Measurements from ENCODE around the gene GCLC. TPM values are rescaled to one million over a fixed set of nuclear protein-coding genes. Genes with fewer than 3 reads are reported as not detected.

Gene GCLC
- total RNA-seq, 1 donor from 2014 or later, result 28.7 TPM

DNA sequence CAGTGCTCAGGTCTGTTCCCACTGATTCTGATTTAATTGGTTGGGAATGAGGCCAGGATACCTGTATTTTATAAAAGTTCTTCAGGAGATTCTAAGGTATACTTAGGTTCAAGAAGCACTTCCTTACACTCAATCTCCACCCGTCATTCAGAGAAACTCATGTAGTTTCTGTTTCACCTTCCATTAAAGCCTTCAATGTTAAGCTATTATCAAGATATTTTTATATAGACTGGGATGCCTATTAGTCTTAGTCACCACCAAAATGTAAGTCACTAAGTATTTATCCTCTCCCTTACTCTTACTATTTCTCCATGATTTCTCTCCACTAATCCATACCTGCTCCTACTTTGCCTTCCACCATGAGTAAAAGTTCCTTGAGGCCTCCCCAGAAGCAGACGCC, 38.1 kb upstream of the GCLC start:
- Mint-ChIP-seq H3K9me3 (ENCODE audit: unreplicated experiment) (no peaks in the 10 kb centered on the region), H3K27me3 (ENCODE audit: unreplicated experiment) (no peaks in the 10 kb centered on the region), H3K27ac (ENCODE audit: unreplicated experiment) (no peak overlapping the region), H3K4me3 (ENCODE audit: unreplicated experiment) (no peak overlapping the region), H3K36me3 (ENCODE audit: low read depth, unreplicated experiment) (no peaks in the 10 kb centered on the region), H3K4me1 (ENCODE audit: unreplicated experiment) (no peaks in the 10 kb centered on the region)
- TF ChIP-seq, protein P1, sequence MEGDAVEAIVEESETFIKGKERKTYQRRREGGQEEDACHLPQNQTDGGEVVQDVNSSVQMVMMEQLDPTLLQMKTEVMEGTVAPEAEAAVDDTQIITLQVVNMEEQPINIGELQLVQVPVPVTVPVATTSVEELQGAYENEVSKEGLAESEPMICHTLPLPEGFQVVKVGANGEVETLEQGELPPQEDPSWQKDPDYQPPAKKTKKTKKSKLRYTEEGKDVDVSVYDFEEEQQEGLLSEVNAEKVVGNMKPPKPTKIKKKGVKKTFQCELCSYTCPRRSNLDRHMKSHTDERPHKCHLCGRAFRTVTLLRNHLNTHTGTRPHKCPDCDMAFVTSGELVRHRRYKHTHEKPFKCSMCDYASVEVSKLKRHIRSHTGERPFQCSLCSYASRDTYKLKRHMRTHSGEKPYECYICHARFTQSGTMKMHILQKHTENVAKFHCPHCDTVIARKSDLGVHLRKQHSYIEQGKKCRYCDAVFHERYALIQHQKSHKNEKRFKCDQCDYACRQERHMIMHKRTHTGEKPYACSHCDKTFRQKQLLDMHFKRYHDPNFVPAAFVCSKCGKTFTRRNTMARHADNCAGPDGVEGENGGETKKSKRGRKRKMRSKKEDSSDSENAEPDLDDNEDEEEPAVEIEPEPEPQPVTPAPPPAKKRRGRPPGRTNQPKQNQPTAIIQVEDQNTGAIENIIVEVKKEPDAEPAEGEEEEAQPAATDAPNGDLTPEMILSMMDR (IDR thresholded peaks at IDR 0.05; ENCODE audit: unreplicated experiment), result no peak
- no peak for DNase-seq (ENCODE audit: low spot score)

DNA sequence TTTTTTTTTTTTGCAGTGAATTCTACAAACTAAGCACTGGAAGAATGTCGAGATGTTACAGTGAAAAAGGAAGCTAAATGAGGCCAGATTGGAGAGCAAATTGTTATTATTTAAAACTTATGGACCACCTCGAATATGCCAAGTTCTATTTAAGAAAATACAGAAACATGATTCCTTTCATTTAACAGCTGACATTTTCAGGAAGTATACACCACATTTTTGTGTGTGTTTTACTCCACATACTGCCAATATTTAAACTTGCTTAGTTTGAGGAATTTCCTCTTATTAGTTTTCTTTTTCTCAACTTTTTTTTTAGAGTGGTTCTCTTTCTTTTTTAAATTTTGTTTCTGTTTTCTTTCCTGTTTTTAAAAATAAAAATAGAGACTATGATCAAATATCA, 37.0 kb upstream of the GCLC start:
- TF ChIP-seq, protein P1 (IDR thresholded peaks at IDR 0.05; ENCODE audit: unreplicated experiment), result no peak
- no peak overlapping the region for H3K27ac Mint-ChIP-seq (ENCODE audit: unreplicated experiment)

DNA sequence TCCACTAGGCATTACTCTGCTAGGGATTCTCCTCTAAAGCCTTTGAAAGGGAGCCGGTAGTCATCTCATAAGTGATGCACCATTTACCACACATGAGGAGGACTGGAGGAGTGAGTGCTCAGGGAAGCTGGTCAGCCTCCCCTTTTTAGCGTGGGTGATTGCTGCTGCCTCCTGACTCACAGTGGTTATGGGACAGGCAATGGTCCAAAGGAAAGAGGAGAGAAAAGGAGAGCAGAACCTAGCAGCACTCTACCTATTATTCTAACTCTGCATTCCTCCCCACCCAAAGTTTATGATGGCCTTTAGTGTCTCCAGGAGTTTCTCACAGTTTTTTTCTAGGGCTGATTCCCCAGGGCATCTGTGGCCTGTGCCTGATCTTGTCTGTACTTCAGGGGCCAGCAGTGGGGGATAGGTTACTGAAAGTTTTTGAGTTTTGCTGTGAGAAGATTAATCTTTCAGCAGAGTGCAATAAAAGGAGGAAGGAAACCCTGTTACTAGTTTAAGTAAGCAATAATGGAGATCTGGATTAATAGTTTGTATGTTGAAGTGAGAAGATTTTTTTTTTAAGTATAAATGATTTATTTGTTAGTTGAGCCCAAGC, 36.4 kb upstream of the GCLC start:
- Mint-ChIP-seq H3K9me3 (ENCODE audit: unreplicated experiment) (no peaks in the 10 kb centered on the region), H3K27ac (ENCODE audit: unreplicated experiment) (no peak overlapping the region), H3K4me3 (ENCODE audit: unreplicated experiment) (no peak overlapping the region), H3K27me3 (ENCODE audit: unreplicated experiment) (no peaks in the 10 kb centered on the region), H3K4me1 (ENCODE audit: unreplicated experiment) (no peaks in the 10 kb centered on the region), H3K36me3 (ENCODE audit: low read depth, unreplicated experiment) (no peaks in the 10 kb centered on the region)
- TF ChIP-seq, protein P1 (IDR thresholded peaks at IDR 0.05; ENCODE audit: unreplicated experiment), result no peak
- no peak for DNase-seq (ENCODE audit: low spot score)

More for the DNA sequence above, 37.0 kb upstream of the GCLC start:
- no peak for DNase-seq (ENCODE audit: low spot score)
- Mint-ChIP-seq H3K4me3 (ENCODE audit: unreplicated experiment) (no peak overlapping the region), H3K9me3 (ENCODE audit: unreplicated experiment) (no peaks in the 10 kb centered on the region), H3K36me3 (ENCODE audit: low read depth, unreplicated experiment) (no peaks in the 10 kb centered on the region), H3K4me1 (ENCODE audit: unreplicated experiment) (no peaks in the 10 kb centered on the region), H3K27me3 (ENCODE audit: unreplicated experiment) (no peaks in the 10 kb centered on the region)

DNA sequence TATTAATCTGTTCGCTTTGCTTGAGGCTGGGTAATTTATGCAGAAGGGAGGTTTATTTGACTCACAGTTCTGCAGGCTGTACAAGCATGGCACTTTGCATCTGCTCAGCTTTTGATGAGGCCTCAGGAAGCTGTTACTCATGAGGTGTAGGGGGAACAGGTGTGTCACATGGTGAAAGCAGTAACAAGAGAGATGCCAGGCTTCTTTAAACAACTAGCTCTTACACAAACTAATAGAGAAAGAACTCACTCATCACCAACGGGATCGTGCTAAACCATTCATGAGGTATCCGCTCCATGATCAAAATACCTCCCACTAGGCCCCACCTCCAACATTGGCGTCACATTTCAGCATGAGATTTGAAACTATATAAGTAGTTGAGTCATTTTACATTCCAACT, 34.4 kb upstream of the GCLC start:
- H3K27ac Mint-ChIP-seq (ENCODE audit: unreplicated experiment), result no peak overlapping the region
- H3K9me3 Mint-ChIP-seq (ENCODE audit: unreplicated experiment), result no peaks in the 10 kb centered on the region
- H3K36me3 Mint-ChIP-seq (ENCODE audit: low read depth, unreplicated experiment), result no peaks in the 10 kb centered on the region
- TF ChIP-seq, protein P1 (IDR thresholded peaks at IDR 0.05; ENCODE audit: unreplicated experiment), result no peak
- H3K27me3 Mint-ChIP-seq (ENCODE audit: unreplicated experiment), result no peaks in the 10 kb centered on the region
- DNase-seq (ENCODE audit: low spot score), result no peak
- no peak overlapping the region for H3K4me3 Mint-ChIP-seq (ENCODE audit: unreplicated experiment)
- no peaks in the 10 kb centered on the region for H3K4me1 Mint-ChIP-seq (ENCODE audit: unreplicated experiment)

DNA sequence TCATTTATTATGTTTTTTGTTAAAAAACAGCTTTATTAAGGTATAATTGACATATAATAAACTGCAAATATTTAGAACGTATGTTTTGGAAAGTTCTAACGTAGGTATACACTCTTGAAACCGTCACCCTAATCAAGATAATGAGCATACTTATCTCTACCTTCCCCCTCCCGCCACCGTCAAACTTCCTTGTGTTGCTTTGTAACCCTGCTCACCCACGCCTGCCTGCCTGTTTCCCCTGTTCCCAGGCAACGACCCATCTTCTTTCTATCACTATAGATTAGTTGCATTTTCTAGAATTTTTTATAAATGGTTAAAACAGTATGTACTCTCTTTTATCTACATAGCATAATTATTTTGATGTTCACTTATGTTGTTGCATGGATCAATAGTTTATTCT, 33.5 kb upstream of the GCLC start:
- no peak overlapping the region for H3K27ac Mint-ChIP-seq (ENCODE audit: unreplicated experiment)
- no peak for DNase-seq (ENCODE audit: low spot score)
- H3K9me3 Mint-ChIP-seq (ENCODE audit: unreplicated experiment), result no peaks in the 10 kb centered on the region
- no peak overlapping the region for H3K4me3 Mint-ChIP-seq (ENCODE audit: unreplicated experiment)
- H3K27me3 Mint-ChIP-seq (ENCODE audit: unreplicated experiment), result no peaks in the 10 kb centered on the region
- H3K4me1 Mint-ChIP-seq (ENCODE audit: unreplicated experiment), result no peaks in the 10 kb centered on the region
- TF ChIP-seq, protein P1 (IDR thresholded peaks at IDR 0.05; ENCODE audit: unreplicated experiment), result no peak
- H3K36me3 Mint-ChIP-seq (ENCODE audit: low read depth, unreplicated experiment), result no peaks in the 10 kb centered on the region

Data from endothelial cell (in vitro differentiated cells).